Keratinocyte (primary cell): ENCODE data around the gene SCAPER. TPM values are rescaled to one million over a fixed set of nuclear protein-coding genes. Genes with fewer than 3 reads are reported as not detected.

ENCODE experiments used
- DNase-seq: peaks from one replicate; pipeline ENCODE4 v3.0.0-alpha.2; 2011; ENCODE audit warnings: low read depth, missing footprints, low spot score
- FAIRE-seq: peaks from 2 replicates; lab custom pipeline; 2011; peaks lifted over from hg19 to GRCh38; lab: Jason Lieb, UNC
- H2AFZ ChIP-seq: 2 replicates; pipeline ENCODE4 v1.6.0; 2012; ENCODE audit warnings: low read length, control low read depth, inconsistent platforms; ENCODE audit not compliant: control insufficient read depth
- H3K27ac ChIP-seq: 2 replicates; pipeline ENCODE4 v1.5.1; 2011; ENCODE audit warnings: low read length; ENCODE audit not compliant: control insufficient read depth, insufficient read depth
- H3K27me3 ChIP-seq: 3 replicates; pipeline ENCODE4 v1.6.0; 2011; ENCODE audit warnings: low read length; ENCODE audit not compliant: control insufficient read depth, insufficient read depth; ENCODE audit errors: extremely low read depth
- H3K36me3 ChIP-seq, 2 experiments: 2 replicates in 1 of 2; 3 replicates in 1 of 2; pipeline ENCODE4 v1.5.1; 2011; ENCODE audit warnings: low read length in 2 of 2, mild to moderate bottlenecking in 1 of 2; ENCODE audit not compliant: control insufficient read depth in 2 of 2, insufficient read depth in 2 of 2; ENCODE audit errors: extremely low read depth in 1 of 2
- H3K4me1 ChIP-seq: 3 replicates; pipeline ENCODE4 v1.5.1; 2011; ENCODE audit warnings: low read length; ENCODE audit not compliant: control insufficient read depth, insufficient read depth; ENCODE audit errors: extremely low read depth
- H3K4me2 ChIP-seq: 3 replicates; pipeline ENCODE4 v1.6.0; 2011; ENCODE audit warnings: low read depth, low read length; ENCODE audit not compliant: control insufficient read depth, insufficient read depth; ENCODE audit errors: extremely low read depth
- H3K4me3 ChIP-seq, 3 experiments: fragments of 200-600 bp in 1 of 3; sonication (generic) in 1 of 3; 2 replicates in 2 of 3; 3 replicates in 1 of 3; pipeline ENCODE4 v1.5.1; 2011 to 2016; ENCODE audit warnings: low read length in 3 of 3, mild to moderate bottlenecking in 3 of 3, control low read depth in 2 of 3, inconsistent platforms in 1 of 3, low read depth in 1 of 3, mixed read lengths in 1 of 3, mixed run types in 1 of 3, moderate library complexity in 1 of 3; ENCODE audit not compliant: control insufficient read depth in 2 of 3, insufficient read depth in 2 of 3; ENCODE audit errors: extremely low read depth in 1 of 3
- H3K79me2 ChIP-seq: 2 replicates; pipeline ENCODE4 v1.6.0; 2012; ENCODE audit warnings: low read length; ENCODE audit not compliant: control insufficient read depth, insufficient read depth
- H3K9ac ChIP-seq: 3 replicates; pipeline ENCODE4 v1.6.0; 2011; ENCODE audit warnings: low read length; ENCODE audit not compliant: control insufficient read depth, insufficient read depth; ENCODE audit errors: extremely low read depth
- H3K9me1 ChIP-seq: 3 replicates; pipeline ENCODE4 v1.6.0; 2011; ENCODE audit warnings: low read length; ENCODE audit not compliant: control insufficient read depth, insufficient read depth; ENCODE audit errors: extremely low read depth
- H3K9me3 ChIP-seq: 2 replicates; pipeline ENCODE4 v1.5.1; 2012; ENCODE audit warnings: low read depth, low read length; ENCODE audit not compliant: control insufficient read depth
- H4K20me1 ChIP-seq: 3 replicates; pipeline ENCODE4 v1.6.0; 2011; ENCODE audit warnings: low read length; ENCODE audit not compliant: control insufficient read depth, insufficient read depth; ENCODE audit errors: extremely low read depth
- EZH2 ChIP-seq: IDR thresholded peaks from one replicate; pipeline ENCODE4 v1.6.1; 2012; ENCODE audit warnings: inconsistent platforms, mild to moderate bottlenecking, low read length, moderate library complexity
- dilution Hi-C: fragments of 300-500 bp; cut with MboI; formaldehyde crosslinking; loops from one replicate; pipeline ENCODE4 v1.7.0; 2020; ENCODE audit warnings: low sequenced_read_pairs; ENCODE audit not compliant: extremely low pct_ligation_motif_present
- polyA plus RNA-seq, 5 experiments: library from polyadenylated mRNA; depleted of rRNA in 3 of 5; stranded (reverse) in 3 of 5; stranded (forward) in 1 of 5; unstranded in 1 of 5; fragments of >200 nt; gene quantifications; 1 replicate in 1 of 5; 2 replicates in 3 of 5; 3 replicates in 1 of 5; pipeline versions ENCODE4 v1.2.1 to v1.2.3, GENCODE V29; 2011 to 2012; ENCODE audit warnings: missing spikeins in 2 of 5, low read depth in 1 of 5, low replicate concordance in 1 of 5
- TF ChIP-seq, protein P1 (sequence below), 3 experiments: IDR thresholded peaks in 1 of 3; conservative IDR thresholded peaks in 1 of 3; optimal IDR thresholded peaks in 1 of 3; 2 replicates in 2 of 3; 3 replicates in 1 of 3; pipeline versions ENCODE3 to v1.5.1; 2011; ENCODE audit warnings: low read length in 3 of 3, mild to moderate bottlenecking in 3 of 3, moderate library complexity in 2 of 3, control low read depth in 1 of 3, inconsistent platforms in 1 of 3; ENCODE audit not compliant: insufficient read depth in 2 of 3; ENCODE audit errors: extremely low read depth in 1 of 3

Gene SCAPER
- polyA plus RNA-seq, 1 donor (not counting 4 experiments of a cell fraction or from before 2014, with no cell fraction given) = 5.2 TPM

DNA sequence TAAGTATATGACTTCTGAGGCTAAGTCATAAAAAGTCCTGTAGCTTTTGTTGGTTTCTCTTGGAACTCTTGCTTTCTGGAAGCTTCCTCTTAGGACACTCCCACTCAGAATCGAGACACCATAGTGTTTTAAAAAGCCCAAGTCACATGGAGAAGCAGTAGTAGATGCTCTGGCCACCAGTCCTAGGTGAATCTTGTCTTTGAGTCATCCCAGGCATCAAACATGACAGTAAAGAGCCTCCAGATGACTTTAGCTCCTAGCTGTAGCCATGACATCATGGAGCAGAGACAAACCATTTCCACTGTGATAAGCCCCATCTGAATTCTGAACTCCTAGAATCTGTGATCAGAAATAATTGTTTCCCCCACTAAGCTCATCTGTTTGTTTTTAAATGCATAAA is 526.4 kb downstream of the SCAPER start:
- no peaks in the 10 kb centered on the region for H3K4me1 ChIP-seq
- H3K9me3 ChIP-seq = no peaks in the 10 kb centered on the region
- H3K4me3 ChIP-seq = no peak overlapping the region
- H3K9me1 ChIP-seq = no peaks in the 10 kb centered on the region
- FAIRE-seq (no peak), DNase-seq (no peak)
- H3K79me2 ChIP-seq = no peaks in the 10 kb centered on the region
- no peaks in the 10 kb centered on the region for H4K20me1 ChIP-seq
- H3K4me2 ChIP-seq = no peak overlapping the region
- dilution Hi-C loops = no loop called here
- no peaks in the 10 kb centered on the region for H3K27me3 ChIP-seq
- no peak overlapping the region for H3K27ac ChIP-seq
- H2AFZ ChIP-seq = no peak overlapping the region
- no peaks in the 10 kb centered on the region for H3K36me3 ChIP-seq
- no peak overlapping the region for H3K9ac ChIP-seq
- no peak for TF ChIP-seq EZH2
- TF ChIP-seq, protein P1, sequence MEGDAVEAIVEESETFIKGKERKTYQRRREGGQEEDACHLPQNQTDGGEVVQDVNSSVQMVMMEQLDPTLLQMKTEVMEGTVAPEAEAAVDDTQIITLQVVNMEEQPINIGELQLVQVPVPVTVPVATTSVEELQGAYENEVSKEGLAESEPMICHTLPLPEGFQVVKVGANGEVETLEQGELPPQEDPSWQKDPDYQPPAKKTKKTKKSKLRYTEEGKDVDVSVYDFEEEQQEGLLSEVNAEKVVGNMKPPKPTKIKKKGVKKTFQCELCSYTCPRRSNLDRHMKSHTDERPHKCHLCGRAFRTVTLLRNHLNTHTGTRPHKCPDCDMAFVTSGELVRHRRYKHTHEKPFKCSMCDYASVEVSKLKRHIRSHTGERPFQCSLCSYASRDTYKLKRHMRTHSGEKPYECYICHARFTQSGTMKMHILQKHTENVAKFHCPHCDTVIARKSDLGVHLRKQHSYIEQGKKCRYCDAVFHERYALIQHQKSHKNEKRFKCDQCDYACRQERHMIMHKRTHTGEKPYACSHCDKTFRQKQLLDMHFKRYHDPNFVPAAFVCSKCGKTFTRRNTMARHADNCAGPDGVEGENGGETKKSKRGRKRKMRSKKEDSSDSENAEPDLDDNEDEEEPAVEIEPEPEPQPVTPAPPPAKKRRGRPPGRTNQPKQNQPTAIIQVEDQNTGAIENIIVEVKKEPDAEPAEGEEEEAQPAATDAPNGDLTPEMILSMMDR (optimal IDR thresholded peaks at IDR 0.05 in 1 of 3, IDR thresholded peaks at IDR 0.05 in 1 of 3, conservative IDR thresholded peaks at IDR 0.05 in 1 of 3; ENCODE audit: extremely low read depth in 1 of 3, insufficient read depth in 2 of 3, low read length in 3 of 3) = no peak

DNA sequence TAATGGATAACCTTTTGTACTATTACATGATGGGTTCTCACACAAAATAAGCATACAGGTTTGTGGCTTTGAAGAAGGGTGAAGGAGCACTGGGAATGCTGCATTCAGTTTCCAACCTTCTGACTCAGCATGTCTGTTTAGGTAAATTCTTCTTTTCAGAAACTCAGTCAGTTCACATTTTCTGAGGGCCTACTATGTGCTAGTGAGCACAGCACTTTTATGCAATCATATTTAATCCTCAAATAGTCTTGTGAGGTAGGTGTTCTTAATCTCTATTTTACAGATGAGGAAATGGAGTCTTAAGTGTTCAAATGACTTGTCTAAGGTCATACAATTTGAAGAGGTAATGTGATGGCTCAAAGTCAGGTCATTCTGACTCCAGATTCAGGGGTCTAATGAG is 527.4 kb downstream of the SCAPER start:
- dilution Hi-C loops = no loop called here
- no peaks in the 10 kb centered on the region for H3K9me1 ChIP-seq
- H3K79me2 ChIP-seq = no peaks in the 10 kb centered on the region
- H4K20me1 ChIP-seq = no peaks in the 10 kb centered on the region
- H3K27ac ChIP-seq = no peak overlapping the region
- H2AFZ ChIP-seq = no peak overlapping the region
- FAIRE-seq (no peak), DNase-seq (no peak)
- H3K4me3 ChIP-seq = no peak overlapping the region
- no peak overlapping the region for H3K4me2 ChIP-seq
- H3K36me3 ChIP-seq = no peaks in the 10 kb centered on the region
- H3K9me3 ChIP-seq = no peaks in the 10 kb centered on the region
- H3K9ac ChIP-seq = no peak overlapping the region
- no peaks in the 10 kb centered on the region for H3K4me1 ChIP-seq
- TF ChIP-seq, protein P1 (optimal IDR thresholded peaks at IDR 0.05 in 1 of 3, IDR thresholded peaks at IDR 0.05 in 1 of 3, conservative IDR thresholded peaks at IDR 0.05 in 1 of 3; ENCODE audit: extremely low read depth in 1 of 3, insufficient read depth in 2 of 3, low read length in 3 of 3) = no peak
- no peak for TF ChIP-seq EZH2
- H3K27me3 ChIP-seq = no peaks in the 10 kb centered on the region
